ENCODE results near the gene TTC28.

- TF ChIP-seq POLR2A (IDR thresholded peaks at IDR 0.05) (no peak), CTCF (IDR thresholded peaks at IDR 0.05) (no peak)
These were observed 270.9 kb downstream of the TTC28 start for GRCh38 chr22:28408709-28409108.

All from gastroesophageal sphincter (tissue), 3 donors.